Ecto neural progenitor cell (in vitro differentiated cells): ENCODE results near the gene PARK7.
"Not testable (repeated sequence)": the region's sequence is repeated elsewhere in the genome, so short reads cannot be mapped to it uniquely, and the experiment has no call there.

Experiments
- DNase-seq: peaks from one replicate; pipeline ENCODE4 v3.0.0-alpha.2; 2018; ENCODE audit warnings: low spot score

The PARK7 gene

GRCh38 chr1:7943251-7943650 lies 18.3 kb upstream of the PARK7 start:
- no peak for DNase-seq

- no peak for DNase-seq
Measured at GRCh38 chr1:7948960-7949359, 12.6 kb upstream of the PARK7 start.

- DNase-seq: not testable (repeated sequence)
Measured at GRCh38 chr1:7952791-7953190, 8.7 kb upstream of the PARK7 start.

- peak; percentile 52 for DNase-seq
Measured at GRCh38 chr1:7953850-7954609, 7.5 kb upstream of the PARK7 start.

- no peak for DNase-seq
Measured at GRCh38 chr1:7954683-7955082, 6.8 kb upstream of the PARK7 start.

- DNase-seq: no peak
Measured at GRCh38 chr1:7956218-7957032, 5.1 kb upstream of the PARK7 start.

GRCh38 chr1:7960165-7960564 lies 1.3 kb upstream of the PARK7 start:
- no peak for DNase-seq

GRCh38 chr1:7960867-7961215 lies 670 bp upstream of the PARK7 start:
- DNase-seq: no peak

- no peak for DNase-seq
Measured at GRCh38 chr1:7962014-7962335, 464 bp downstream of the PARK7 start.

- DNase-seq: no peak
Measured at GRCh38 chr1:7962636-7963377, 1.3 kb downstream of the PARK7 start.

- DNase-seq: not testable (repeated sequence)
Measured at GRCh38 chr1:7963378-7963730, 1.8 kb downstream of the PARK7 start.

- DNase-seq: not testable (repeated sequence)
Measured at GRCh38 chr1:7963841-7964240, 2.3 kb downstream of the PARK7 start.

- no peak for DNase-seq
Measured at GRCh38 chr1:7964476-7964875, 3.0 kb downstream of the PARK7 start.

GRCh38 chr1:7967196-7967595 lies 5.7 kb downstream of the PARK7 start:
- DNase-seq: no peak

- no peak for DNase-seq
Measured at GRCh38 chr1:7967651-7968050, 6.1 kb downstream of the PARK7 start.

GRCh38 chr1:7970246-7970645 lies 8.7 kb downstream of the PARK7 start:
- DNase-seq: no peak

GRCh38 chr1:7971024-7971423 lies 9.5 kb downstream of the PARK7 start:
- no peak for DNase-seq

- DNase-seq: no peak
Measured at GRCh38 chr1:7972285-7972684, 10.8 kb downstream of the PARK7 start.

- no peak for DNase-seq
Measured at GRCh38 chr1:7973086-7973485, 11.6 kb downstream of the PARK7 start.

- peak; percentile 85 for DNase-seq
Measured at GRCh38 chr1:7975212-7975865, 13.8 kb downstream of the PARK7 start.

GRCh38 chr1:7980984-7981383 lies 19.5 kb downstream of the PARK7 start:
- no peak for DNase-seq

- DNase-seq: no peak
Measured at GRCh38 chr1:7983086-7983778, 21.7 kb downstream of the PARK7 start.
